GM12878 (cell line): ENCODE results near the gene TRIM39. TPM values are rescaled to one million over a fixed set of nuclear protein-coding genes. Genes with fewer than 3 reads are reported as not detected.

Experiments
- ATAC-seq: fragments of 200-7000 bp; cut with Tn5 transposase; 3 replicates; pipeline ENCODE4 v1.9.1; 2020; ENCODE audit warnings: mild to moderate bottlenecking, moderate library complexity
- BruUV-seq: library from RNA; stranded (reverse); fragments of 400-500 nt; replicated peaks from 2 replicates; lab custom pipeline; 2021; lab: Mats Ljungman, UMichigan
- CTCF ChIA-PET: fragments of 300-600 bp; sonication (Branson Sonifier 250); formaldehyde crosslinking; extraction: SDS; loops from one replicate; lab custom pipeline; 2021; ENCODE audit warnings: inconsistent platforms; lab: Yijun Ruan, JAX
- POLR2A ChIA-PET: fragments of 350-600 bp; formaldehyde crosslinking; extraction: SDS; loops from one replicate; lab custom pipeline; 2021; ENCODE audit warnings: inconsistent platforms; lab: Charles Lee
- RAD21 ChIA-PET: fragments of 300-600 bp; sonication (Branson Sonifier 250); formaldehyde crosslinking; loops from one replicate; lab custom pipeline; 2023; ENCODE audit warnings: antibody characterized with exemption; ENCODE audit not compliant: unreplicated experiment; lab: Charles Lee
- SMC1A ChIA-PET: fragments of 300-600 bp; sonication (Branson Sonifier 250); formaldehyde crosslinking; loops from one replicate; lab custom pipeline; 2023; ENCODE audit not compliant: unreplicated experiment, uncharacterized antibody; lab: Charles Lee
- DNase-seq: peaks from one replicate; pipeline ENCODE4 v3.0.0-alpha.2; 2011; ENCODE audit warnings: low read depth, low spot score
- FAIRE-seq: peaks from 3 replicates; lab custom pipeline; 2011; peaks lifted over from hg19 to GRCh38; lab: Jason Lieb, UNC
- H2AFZ ChIP-seq: 2 replicates; pipeline ENCODE4 v1.6.0; 2011; ENCODE audit warnings: low read depth, low read length, control low read depth; ENCODE audit not compliant: control insufficient read depth
- H3K27ac ChIP-seq: 2 replicates; pipeline ENCODE4 v1.5.1; 2011; ENCODE audit warnings: control low read depth; ENCODE audit not compliant: control insufficient read depth, insufficient read depth
- H3K27me3 ChIP-seq, 2 experiments: replicated peaks in 1 of 2; 2 replicates each; pipeline versions ENCODE4 v1.6.0 to v1.6.1; 2011; ENCODE audit warnings: low read length in 1 of 2; ENCODE audit not compliant: control insufficient read depth in 2 of 2, insufficient read depth in 2 of 2
- H3K36me3 ChIP-seq, 2 experiments: 2 replicates each; pipeline ENCODE4 v1.5.1; 2011; ENCODE audit warnings: low read length in 1 of 2; ENCODE audit not compliant: control insufficient read depth in 2 of 2, insufficient read depth in 2 of 2
- H3K4me1 ChIP-seq: 2 replicates; pipeline ENCODE4 v1.6.1; 2011; ENCODE audit warnings: mild to moderate bottlenecking, low read length, moderate library complexity, mixed read lengths; ENCODE audit not compliant: control insufficient read depth, insufficient read depth
- H3K4me2 ChIP-seq: 2 replicates; pipeline ENCODE4 v1.6.0; 2011; ENCODE audit warnings: control low read depth; ENCODE audit not compliant: control insufficient read depth, insufficient read depth
- H3K4me3 ChIP-seq: fragments of 200-600 bp; sonication (generic); 2 replicates; pipeline ENCODE4 v1.5.1; 2016
- H3K79me2 ChIP-seq: 2 replicates; pipeline ENCODE4 v1.6.0; 2011; ENCODE audit warnings: low read length; ENCODE audit not compliant: control insufficient read depth, insufficient read depth
- H3K9ac ChIP-seq: 2 replicates; pipeline ENCODE4 v1.8.0; 2011; ENCODE audit warnings: low read length, control low read depth, mixed read lengths; ENCODE audit not compliant: control insufficient read depth, insufficient read depth
- H3K9me3 ChIP-seq: replicated peaks from 3 replicates; pipeline ENCODE4 v1.5.1; 2011; ENCODE audit warnings: mild to moderate bottlenecking, low read length; ENCODE audit not compliant: control insufficient read depth, insufficient read depth
- H4K20me1 ChIP-seq: 2 replicates; pipeline ENCODE4 v1.6.0; 2011; ENCODE audit not compliant: control insufficient read depth, insufficient read depth
- ATF3 ChIP-seq: IDR thresholded peaks from 2 replicates; pipeline ENCODE4 v1.6.1; 2011; ENCODE audit warnings: low read depth, mild to moderate bottlenecking, low read length, moderate library complexity, borderline replicate concordance; ENCODE audit errors: extremely low read depth
- CREM ChIP-seq: IDR thresholded peaks from 2 replicates; pipeline ENCODE4 v1.6.1; 2014; ENCODE audit warnings: antibody characterized with exemption, low read depth
- CUX1 ChIP-seq: IDR thresholded peaks from 2 replicates; pipeline ENCODE4 v1.6.1; 2012; ENCODE audit warnings: improper control_type of control experiment, low read depth, low read length; ENCODE audit not compliant: insufficient replicate concordance
- EZH2 ChIP-seq: IDR thresholded peaks from 2 replicates; pipeline ENCODE4 v1.6.1; 2012; ENCODE audit warnings: low read depth, mild to moderate bottlenecking, control low read depth, inconsistent platforms, low read length, borderline replicate concordance; ENCODE audit not compliant: control insufficient read depth
- FOXM1 ChIP-seq: IDR thresholded peaks from 2 replicates; pipeline ENCODE4 v1.6.1; 2012; ENCODE audit warnings: low read depth, mild to moderate bottlenecking, inconsistent platforms, low read length, moderate library complexity
- IKZF1 ChIP-seq: fragments of 450-650 bp; conservative IDR thresholded peaks from 2 replicates; pipeline ENCODE4 v1.6.1; 2017; ENCODE audit warnings: antibody characterized with exemption, mild to moderate bottlenecking
- KLF5 ChIP-seq: fragments of 450-650 bp; IDR thresholded peaks from 2 replicates; pipeline ENCODE4 v1.6.1; 2014; ENCODE audit warnings: mild to moderate bottlenecking; ENCODE audit not compliant: partially characterized antibody
- NBN ChIP-seq: fragments of 450-650 bp; IDR thresholded peaks from 2 replicates; pipeline ENCODE4 v1.6.1; 2016
- SMAD1 ChIP-seq: fragments of 450-650 bp; IDR thresholded peaks from 2 replicates; pipeline ENCODE4 v1.6.1; 2018; ENCODE audit warnings: mild to moderate bottlenecking, low read depth; ENCODE audit not compliant: partially characterized antibody
- SMAD5 ChIP-seq: IDR thresholded peaks from 2 replicates; pipeline ENCODE4 v1.6.1; 2016; ENCODE audit warnings: antibody characterized with exemption, low read depth
- TAF1 ChIP-seq: IDR thresholded peaks from 2 replicates; pipeline ENCODE4 v1.6.1; 2011; ENCODE audit warnings: mild to moderate bottlenecking, low read depth, low read length, borderline replicate concordance
- ZNF207 ChIP-seq: fragments of 450-650 bp; IDR thresholded peaks from 2 replicates; pipeline ENCODE4 v1.6.1; 2014; ENCODE audit warnings: antibody characterized with exemption, mild to moderate bottlenecking, borderline replicate concordance
- WGBS: methylation state at CpG from one replicate; pipeline ENCODE4 v1.1.6; 2016; ENCODE audit warnings: low lambda C conversion rate; ENCODE audit not compliant: insufficient replicate concordance, insufficient coverage; ENCODE audit errors: missing lambda C conversion rate; 5-methylcytosine and 5-hydroxymethylcytosine counted together
- in situ Hi-C: fragments of 300-500 bp; cut with MboI; formaldehyde crosslinking; loops from 9 replicates; pipeline ENCODE4 v1.14.3; 2018; ENCODE audit warnings: mixed read lengths
- intact Hi-C: fragments of 100-400 bp; cut with micrococcal nuclease; formaldehyde crosslinking; loops from one replicate; pipeline ENCODE4 v1.14.2; 2022; ENCODE audit not compliant: unreplicated experiment
- polyA plus RNA-seq, 11 experiments: library from polyadenylated mRNA; depleted of rRNA in 4 of 11; unstranded in 6 of 11; stranded (reverse) in 5 of 11; fragments of >200 nt; fragmentation: Nextera tagmentation in 4 of 11; fragmentation: Illumina TruSeq in 1 of 11; extraction: Ambion mirVana in 4 of 11; extraction: Trizol in 1 of 11; gene quantifications; 1 replicate in 1 of 11; 2 replicates in 10 of 11; pipeline versions ENCODE4 v1.2.1 to v1.2.3, GENCODE V29; 2011 to 2016; ENCODE audit warnings: inconsistent platforms in 2 of 11, missing spikeins in 2 of 11, low read depth in 1 of 11
- total RNA-seq, 4 experiments: library from RNA; depleted of rRNA in 3 of 4; stranded (reverse); fragments of >200 nt in 3 of 4; fragmentation: Illumina TruSeq in 1 of 4; extraction: Trizol in 1 of 4; gene quantifications; 2 replicates each; pipeline versions ENCODE4 v1.2.1 to v1.2.3, GENCODE V29; 2013 to 2021

Gene TRIM39
- total and polyA plus RNA-seq, 10 of the 15 experiments (the other 5 are each of a cell fraction or from before 2014, with no cell fraction given) = 3.0 to 11.9 (median 8.8) TPM

GRCh38 chr6:30361661-30362060, 34.9 kb downstream of the TRIM39 start:
- ChIA-PET POLR2A (no interaction called here), RAD21 (no interaction called here), CTCF (interaction anchor here (2.0 kb wide), 1 partner anchor 27 kb away, joined by 6 read pairs; no protein-coding TSS in a partner anchor), SMC1A (no interaction called here)
- Histone ChIP-seq H3K4me2 (no peak overlapping the region), H3K4me3 (no peak overlapping the region), H3K27ac (no peak overlapping the region), H3K9ac (no peak overlapping the region), H3K9me3 (no peaks in the 10 kb centered on the region), H3K36me3 (no peaks in the 10 kb centered on the region), H2AFZ (no peak overlapping the region), H4K20me1 (no peaks in the 10 kb centered on the region), H3K27me3 (peaks cover 2 to 7% of the 10 kb centered on the region in 2 experiments; a peak in 3 of 4 replicates), H3K4me1 (no peaks in the 10 kb centered on the region), H3K79me2 (no peaks in the 10 kb centered on the region)
- BruUV-seq = no TSS peak
- WGBS = 0% methylated on average over 2 of the region's 2 CpGs
- intact Hi-C loops = no loop called here
- no peak for TF ChIP-seq ATF3
- no peak for TF ChIP-seq FOXM1
- TF ChIP-seq CUX1 = no peak
- TF ChIP-seq ZNF207 = no peak
- no peak for TF ChIP-seq IKZF1
- TF ChIP-seq CREM = no peak
- TF ChIP-seq KLF5 = no peak
- no peak for TF ChIP-seq NBN
- TF ChIP-seq SMAD1 = no peak
- no peak for TF ChIP-seq TAF1
- TF ChIP-seq SMAD5 = no peak
- no peak for TF ChIP-seq EZH2
- FAIRE-seq (no peak), ATAC-seq (no peak), DNase-seq (no peak)
- in situ Hi-C loops = no loop called here
